ENCODE data around the gene SGMS2.

DNA sequence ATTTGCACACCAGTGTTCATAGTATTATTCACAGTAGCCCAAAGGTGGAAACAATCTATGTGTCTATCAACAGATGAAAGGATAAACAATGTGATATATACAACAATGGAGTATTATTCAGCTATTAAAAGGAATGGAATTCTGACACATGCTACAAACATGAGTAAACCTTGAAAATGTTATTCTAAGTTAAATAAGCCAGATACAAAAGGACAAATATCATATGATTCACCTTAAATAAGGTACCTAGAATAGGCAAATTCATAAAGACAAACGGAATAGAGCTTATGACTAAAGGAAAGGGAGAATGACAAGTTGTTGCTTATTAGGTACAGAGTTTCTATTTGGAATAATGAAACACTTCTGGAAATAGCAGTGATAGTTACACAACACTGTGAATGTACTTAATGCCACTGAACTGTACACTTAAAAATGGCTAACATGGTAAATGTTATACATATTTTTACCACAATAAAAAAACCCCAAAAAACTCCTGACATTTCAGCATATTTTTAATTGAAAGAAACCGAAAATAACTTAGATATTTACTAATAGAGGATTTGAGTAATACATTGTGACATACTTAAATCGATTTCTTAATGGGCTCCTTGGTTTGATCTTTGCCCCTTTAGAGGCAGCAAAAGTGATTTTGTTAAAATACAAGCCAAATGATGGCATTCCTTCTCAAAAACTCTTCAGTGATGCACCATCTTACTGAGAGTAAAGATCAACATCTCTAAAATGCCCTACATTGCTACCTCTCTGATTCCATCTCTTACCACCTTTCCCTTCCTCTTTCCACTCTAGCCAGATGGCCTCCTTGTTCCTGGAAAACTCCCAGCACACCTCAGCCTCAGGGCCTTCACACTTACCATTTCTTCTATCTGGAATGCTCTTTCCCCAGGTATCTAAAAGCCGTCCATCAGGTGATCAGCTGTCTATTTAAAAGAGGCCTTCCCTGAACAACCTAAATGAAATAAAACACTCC, 98.0 kb downstream of the SGMS2 start:
- TF ChIP-seq, protein P1, sequence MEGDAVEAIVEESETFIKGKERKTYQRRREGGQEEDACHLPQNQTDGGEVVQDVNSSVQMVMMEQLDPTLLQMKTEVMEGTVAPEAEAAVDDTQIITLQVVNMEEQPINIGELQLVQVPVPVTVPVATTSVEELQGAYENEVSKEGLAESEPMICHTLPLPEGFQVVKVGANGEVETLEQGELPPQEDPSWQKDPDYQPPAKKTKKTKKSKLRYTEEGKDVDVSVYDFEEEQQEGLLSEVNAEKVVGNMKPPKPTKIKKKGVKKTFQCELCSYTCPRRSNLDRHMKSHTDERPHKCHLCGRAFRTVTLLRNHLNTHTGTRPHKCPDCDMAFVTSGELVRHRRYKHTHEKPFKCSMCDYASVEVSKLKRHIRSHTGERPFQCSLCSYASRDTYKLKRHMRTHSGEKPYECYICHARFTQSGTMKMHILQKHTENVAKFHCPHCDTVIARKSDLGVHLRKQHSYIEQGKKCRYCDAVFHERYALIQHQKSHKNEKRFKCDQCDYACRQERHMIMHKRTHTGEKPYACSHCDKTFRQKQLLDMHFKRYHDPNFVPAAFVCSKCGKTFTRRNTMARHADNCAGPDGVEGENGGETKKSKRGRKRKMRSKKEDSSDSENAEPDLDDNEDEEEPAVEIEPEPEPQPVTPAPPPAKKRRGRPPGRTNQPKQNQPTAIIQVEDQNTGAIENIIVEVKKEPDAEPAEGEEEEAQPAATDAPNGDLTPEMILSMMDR (IDR thresholded peaks at IDR 0.05) = no peak
- TF ChIP-seq POLR2A (IDR thresholded peaks at IDR 0.05) = no peak

All from adrenal gland (tissue), 5 donors.